Measurements from ENCODE around the gene SOX15.
A peak's percentile ranks its signal among the peaks of the same experiment; 100 is the strongest.
"Not testable (repeated sequence)": the region's sequence is repeated elsewhere in the genome, so short reads cannot be mapped to it uniquely, and the experiment has no call there.

Gene SOX15

GRCh38 chr17:7610641-7611040 lies 20.7 kb upstream of the SOX15 start:
- DNase-seq (ENCODE audit: low read depth): no peak

- DNase-seq (ENCODE audit: low read depth): no peak
Measured at GRCh38 chr17:7606280-7606679, 16.4 kb upstream of the SOX15 start.

- DNase-seq (ENCODE audit: low read depth): not testable (repeated sequence)
Measured at GRCh38 chr17:7597561-7597960, 7.7 kb upstream of the SOX15 start.

- no peak for DNase-seq (ENCODE audit: low read depth)
Measured at GRCh38 chr17:7593296-7593695, 3.4 kb upstream of the SOX15 start.

GRCh38 chr17:7592422-7593021 lies 2.6 kb upstream of the SOX15 start:
- DNase-seq (ENCODE audit: low read depth): no peak

- DNase-seq (ENCODE audit: low read depth): no peak
Measured at GRCh38 chr17:7591596-7591995, 1.7 kb upstream of the SOX15 start.

- no peak for DNase-seq (ENCODE audit: low read depth)
Measured at GRCh38 chr17:7590743-7591142, 849 bp upstream of the SOX15 start.

- no peak for DNase-seq (ENCODE audit: low read depth)
Measured at GRCh38 chr17:7589204-7589868, 558 bp downstream of the SOX15 start.

- DNase-seq (ENCODE audit: low read depth): no peak
Measured at GRCh38 chr17:7588553-7589203, 1.2 kb downstream of the SOX15 start.

GRCh38 chr17:7587420-7588151 lies 2.3 kb downstream of the SOX15 start:
- DNase-seq (ENCODE audit: low read depth): no peak

- DNase-seq (ENCODE audit: low read depth): no peak
Measured at GRCh38 chr17:7586673-7587419, 3.0 kb downstream of the SOX15 start.

- peak; percentile 86 for DNase-seq (ENCODE audit: low read depth)
Measured at GRCh38 chr17:7583253-7584109, 6.4 kb downstream of the SOX15 start, which contains the start of gene MPDU1. TSS of gene MPDU1 (plus strand) at chr17:7583852. CDS start at chr17:7583863, 11 bp downstream.

GRCh38 chr17:7582396-7583252 lies 7.3 kb downstream of the SOX15 start:
- no peak for DNase-seq (ENCODE audit: low read depth)

GRCh38 chr17:7580604-7581575 lies 9.0 kb downstream of the SOX15 start:
- no peak for DNase-seq (ENCODE audit: low read depth)

- DNase-seq (ENCODE audit: low read depth): no peak
Measured at GRCh38 chr17:7579834-7580603, 9.9 kb downstream of the SOX15 start.

- no peak for DNase-seq (ENCODE audit: low read depth)
Measured at GRCh38 chr17:7579001-7579833, 10.7 kb downstream of the SOX15 start, which contains the start of gene CD68. TSS of gene CD68 (plus strand) at chr17:7579638. CDS start at chr17:7579678, 40 bp downstream.
